Mucosa of descending colon (tissue), 3 donors: ENCODE data around the gene SLC22A12. TPM values are rescaled to one million over a fixed set of nuclear protein-coding genes. Genes with fewer than 3 reads are reported as not detected.

ENCODE experiments used
- ATAC-seq: fragments of 200-7000 bp; cut with Tn5 transposase; one replicate; pipeline ENCODE4 v1.9.1; 2020; ENCODE audit warnings: mild to moderate bottlenecking, moderate library complexity
- DNase-seq, 3 donors: peaks; one replicate each; pipeline ENCODE4 v3.0.0-alpha.2; 2020
- H3K36me3 ChIP-seq: fragments of 200-600 bp; one replicate; pipeline ENCODE4 v1.8.0; 2021; ENCODE audit warnings: low read depth, mild to moderate bottlenecking
- H3K4me1 ChIP-seq: fragments of 200-600 bp; one replicate; pipeline ENCODE4 v1.8.0; 2021; ENCODE audit warnings: low read depth, mild to moderate bottlenecking
- H3K4me3 ChIP-seq: fragments of 200-600 bp; one replicate; pipeline ENCODE4 v1.8.0; 2021; ENCODE audit warnings: mild to moderate bottlenecking
- H3K9me3 ChIP-seq: fragments of 200-600 bp; one replicate; pipeline ENCODE4 v1.8.0; 2021; ENCODE audit warnings: mild to moderate bottlenecking
- CTCF ChIP-seq: fragments of 200-600 bp; IDR thresholded peaks from one replicate; pipeline ENCODE4 v1.8.0; 2022; ENCODE audit warnings: antibody characterized with exemption, mild to moderate bottlenecking
- intact Hi-C, 2 donors: fragments of 100-400 bp; cut with DNase I in 1 of 2; cut with micrococcal nuclease in 1 of 2; formaldehyde crosslinking; loops; one replicate each; pipeline versions ENCODE4 v1.11.0 to v1.11.1; 2022; cut with DNase I, micrococcal nuclease
- long read RNA-seq, 2 donors: library from polyadenylated mRNA; unstranded; transcript quantifications; one replicate each; pipeline ENCODE4 v2.0.0, GENCODE V29; 2019 to 2021
- total RNA-seq, 3 donors: library from RNA; stranded (reverse); fragmentation: NEBNext Ultra II Directional in 2 of 3; extraction: Animal tissue kit (Norgen Biotek cat#: 25700) in 2 of 3; gene quantifications; one replicate each; pipeline versions ENCODE4 v1.2.1 to v1.2.4, GENCODE V29; 2021 to 2023
- donor health status: DM: no; HTN: no; CAD: no; lungs with moderate emphysema.
- donor health status: DM: no; HTN: no; CAD: no.
- donor health status: DM: no; HTN: yes; CAD: no.

Gene SLC22A12
- not detected for total RNA-seq
- long read RNA-seq, donor 1, result 0 reads
- long read RNA-seq, donor 2, result 0 reads

GRCh38 chr11:64590763-64591221 lies at the start of gene SLC22A12:
Gene SLC22A12 (plus strand): TSS chr11:64591220. CDS start chr11:64591557, 337 bp downstream.
- Histone ChIP-seq H3K4me3 (no peak within 1 kb of the TSS), H3K4me1 (no peaks in the 10 kb centered on the region), H3K9me3 (peaks cover 12% of the 10 kb centered on the region), H3K36me3 (no peaks in the 10 kb centered on the region)
- ATAC-seq, result peak; percentile 26
- peak in 2 of 3 donors; percentile 15 to 19 for DNase-seq
- intact Hi-C loops, result no loop called here
- no peak for TF ChIP-seq CTCF

- no peak for TF ChIP-seq CTCF
- intact Hi-C loops, result no loop called here
- H3K9me3 ChIP-seq, result no peaks in the 10 kb centered on the region
- no peak for ATAC-seq
- H3K4me1 ChIP-seq, result no peaks in the 10 kb centered on the region
- no peak overlapping the region for H3K4me3 ChIP-seq
- no peak for DNase-seq
- H3K36me3 ChIP-seq, result no peaks in the 10 kb centered on the region
Measured at GRCh38 chr11:64542172-64543125, 48.6 kb upstream of the SLC22A12 start.

- Histone ChIP-seq H3K36me3 (no peaks in the 10 kb centered on the region), H3K4me1 (no peaks in the 10 kb centered on the region), H3K4me3 (no peak overlapping the region), H3K9me3 (no peaks in the 10 kb centered on the region)
- intact Hi-C loops, result no loop called here
- DNase-seq (no peak), ATAC-seq (no peak)
- no peak for TF ChIP-seq CTCF
Measured at GRCh38 chr11:64543818-64544217, 47.2 kb upstream of the SLC22A12 start.

GRCh38 chr11:64544616-64545296 lies 46.3 kb upstream of the SLC22A12 start:
- ATAC-seq (peak; percentile 79), DNase-seq (peak in 1 of 3 donors; percentile 46)
- TF ChIP-seq CTCF, result no peak
- no peaks in the 10 kb centered on the region for H3K9me3 ChIP-seq
- H3K36me3 ChIP-seq, result no peaks in the 10 kb centered on the region
- no peaks in the 10 kb centered on the region for H3K4me1 ChIP-seq
- no peak overlapping the region for H3K4me3 ChIP-seq
- intact Hi-C loops, result no loop called here

GRCh38 chr11:64545619-64546018 lies 45.4 kb upstream of the SLC22A12 start:
- no peak for TF ChIP-seq CTCF
- DNase-seq, result no peak
- no peaks in the 10 kb centered on the region for H3K36me3 ChIP-seq
- intact Hi-C loops, result no loop called here
- H3K9me3 ChIP-seq, result no peaks in the 10 kb centered on the region
- no peak for ATAC-seq
- no peak overlapping the region for H3K4me3 ChIP-seq
- no peaks in the 10 kb centered on the region for H3K4me1 ChIP-seq
